GM13977 (cell line): ENCODE data around the gene DLGAP5.

ENCODE experiments used
- DNase-seq: peaks from one replicate; pipeline ENCODE4 v3.0.0; 2012; ENCODE audit warnings: low spot score
- in situ Hi-C: fragments of 300-500 bp; cut with MboI; formaldehyde crosslinking; loops from one replicate; pipeline ENCODE4 v1.12.0; 2022; ENCODE audit warnings: low sequenced_read_pairs, low pct_unique_long_range_greater_than_20kb, mixed read lengths, inconsistent platforms; ENCODE audit not compliant: unreplicated experiment
- TF ChIP-seq, protein P1 (sequence below): IDR thresholded peaks from 2 replicates; pipeline ENCODE4 v1.5.1; 2012; ENCODE audit warnings: mild to moderate bottlenecking, control low read depth; ENCODE audit not compliant: insufficient read depth; ENCODE audit errors: extremely low read depth, missing control alignments

Gene DLGAP5, protein sequence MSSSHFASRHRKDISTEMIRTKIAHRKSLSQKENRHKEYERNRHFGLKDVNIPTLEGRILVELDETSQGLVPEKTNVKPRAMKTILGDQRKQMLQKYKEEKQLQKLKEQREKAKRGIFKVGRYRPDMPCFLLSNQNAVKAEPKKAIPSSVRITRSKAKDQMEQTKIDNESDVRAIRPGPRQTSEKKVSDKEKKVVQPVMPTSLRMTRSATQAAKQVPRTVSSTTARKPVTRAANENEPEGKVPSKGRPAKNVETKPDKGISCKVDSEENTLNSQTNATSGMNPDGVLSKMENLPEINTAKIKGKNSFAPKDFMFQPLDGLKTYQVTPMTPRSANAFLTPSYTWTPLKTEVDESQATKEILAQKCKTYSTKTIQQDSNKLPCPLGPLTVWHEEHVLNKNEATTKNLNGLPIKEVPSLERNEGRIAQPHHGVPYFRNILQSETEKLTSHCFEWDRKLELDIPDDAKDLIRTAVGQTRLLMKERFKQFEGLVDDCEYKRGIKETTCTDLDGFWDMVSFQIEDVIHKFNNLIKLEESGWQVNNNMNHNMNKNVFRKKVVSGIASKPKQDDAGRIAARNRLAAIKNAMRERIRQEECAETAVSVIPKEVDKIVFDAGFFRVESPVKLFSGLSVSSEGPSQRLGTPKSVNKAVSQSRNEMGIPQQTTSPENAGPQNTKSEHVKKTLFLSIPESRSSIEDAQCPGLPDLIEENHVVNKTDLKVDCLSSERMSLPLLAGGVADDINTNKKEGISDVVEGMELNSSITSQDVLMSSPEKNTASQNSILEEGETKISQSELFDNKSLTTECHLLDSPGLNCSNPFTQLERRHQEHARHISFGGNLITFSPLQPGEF

DNA sequence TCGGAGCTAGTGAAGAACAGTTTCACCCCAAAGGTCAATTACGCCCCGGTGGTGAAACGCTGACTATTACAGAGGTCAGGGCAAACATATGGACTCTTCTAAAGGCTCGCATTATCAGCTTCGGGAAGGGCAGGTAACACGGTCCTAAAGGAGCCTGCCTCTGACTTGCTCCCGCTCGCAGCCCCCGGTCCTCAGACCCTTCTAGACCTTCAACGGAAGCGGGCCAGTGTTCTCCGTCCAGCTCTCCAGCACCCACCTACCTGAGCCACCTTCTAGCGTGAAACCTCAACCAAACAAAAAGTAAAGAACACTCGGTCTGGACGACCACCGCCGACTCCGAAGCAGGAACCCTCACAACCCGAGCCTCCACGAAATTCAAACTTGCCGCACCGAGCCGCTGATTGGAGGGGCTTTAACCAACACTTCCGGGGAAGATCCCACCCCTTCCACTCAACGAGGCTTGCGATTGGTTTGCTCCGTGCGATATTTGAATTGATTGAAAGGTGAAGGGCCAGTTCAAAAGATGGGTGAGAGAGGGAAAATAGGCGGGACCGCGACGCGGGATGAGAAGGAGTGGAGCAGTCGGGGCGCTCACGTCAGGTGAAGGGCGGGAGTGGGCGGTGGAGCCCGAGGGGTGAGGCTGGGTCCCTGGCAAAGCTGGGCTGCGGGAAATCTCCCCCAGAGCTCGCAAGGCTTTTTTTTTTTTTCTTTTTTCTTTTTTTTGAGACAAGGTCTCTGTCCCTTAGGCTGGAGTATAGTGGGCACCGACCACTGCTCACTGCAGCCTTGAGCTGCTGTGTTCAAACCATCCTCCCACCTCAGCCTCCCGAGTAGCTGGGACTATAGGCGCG, at the start of gene DLGAP5:
Gene DLGAP5 (minus strand): TSS at position 383 of the 851 bp plus-strand sequence. CDS start 2,406 bp downstream, outside the sequence.
- in situ Hi-C loops = no loop called here
- DNase-seq = peak; percentile 92
- TF ChIP-seq, protein P1, sequence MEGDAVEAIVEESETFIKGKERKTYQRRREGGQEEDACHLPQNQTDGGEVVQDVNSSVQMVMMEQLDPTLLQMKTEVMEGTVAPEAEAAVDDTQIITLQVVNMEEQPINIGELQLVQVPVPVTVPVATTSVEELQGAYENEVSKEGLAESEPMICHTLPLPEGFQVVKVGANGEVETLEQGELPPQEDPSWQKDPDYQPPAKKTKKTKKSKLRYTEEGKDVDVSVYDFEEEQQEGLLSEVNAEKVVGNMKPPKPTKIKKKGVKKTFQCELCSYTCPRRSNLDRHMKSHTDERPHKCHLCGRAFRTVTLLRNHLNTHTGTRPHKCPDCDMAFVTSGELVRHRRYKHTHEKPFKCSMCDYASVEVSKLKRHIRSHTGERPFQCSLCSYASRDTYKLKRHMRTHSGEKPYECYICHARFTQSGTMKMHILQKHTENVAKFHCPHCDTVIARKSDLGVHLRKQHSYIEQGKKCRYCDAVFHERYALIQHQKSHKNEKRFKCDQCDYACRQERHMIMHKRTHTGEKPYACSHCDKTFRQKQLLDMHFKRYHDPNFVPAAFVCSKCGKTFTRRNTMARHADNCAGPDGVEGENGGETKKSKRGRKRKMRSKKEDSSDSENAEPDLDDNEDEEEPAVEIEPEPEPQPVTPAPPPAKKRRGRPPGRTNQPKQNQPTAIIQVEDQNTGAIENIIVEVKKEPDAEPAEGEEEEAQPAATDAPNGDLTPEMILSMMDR = no peak

DNA sequence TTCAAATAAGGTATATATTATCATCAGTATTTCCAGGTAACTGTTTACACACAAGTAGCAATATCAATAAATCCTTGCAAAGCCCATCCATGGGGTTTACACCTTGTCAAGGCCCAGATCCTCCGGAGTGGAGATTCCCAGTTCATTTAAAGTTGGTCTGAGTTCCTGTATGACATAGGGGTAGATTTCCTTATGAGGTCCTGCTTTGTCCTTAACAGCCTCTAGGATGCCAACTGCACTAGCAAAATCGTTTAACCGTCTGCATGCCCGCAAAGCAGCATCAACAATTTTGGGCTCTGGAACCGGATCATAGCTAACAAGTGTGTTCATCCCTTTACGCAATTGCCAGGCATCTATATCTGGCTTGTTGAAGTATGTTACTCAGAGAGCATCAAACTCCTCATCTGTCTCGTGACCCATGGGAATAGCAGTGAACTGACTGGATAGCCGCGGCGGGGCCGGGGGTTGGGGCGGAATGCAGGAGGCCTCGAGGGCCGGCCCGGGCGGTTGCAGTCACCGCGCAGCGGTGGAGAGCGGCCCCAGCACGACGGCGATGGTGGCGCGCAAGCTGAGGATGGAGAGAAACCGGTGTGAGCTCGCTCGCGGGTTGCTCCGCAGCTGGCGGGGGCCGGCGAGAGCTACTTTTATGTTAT, 49.3 kb upstream of the DLGAP5 start:
- in situ Hi-C loops = no loop called here
- TF ChIP-seq, protein P1 = no peak
- no peak for DNase-seq

DNA sequence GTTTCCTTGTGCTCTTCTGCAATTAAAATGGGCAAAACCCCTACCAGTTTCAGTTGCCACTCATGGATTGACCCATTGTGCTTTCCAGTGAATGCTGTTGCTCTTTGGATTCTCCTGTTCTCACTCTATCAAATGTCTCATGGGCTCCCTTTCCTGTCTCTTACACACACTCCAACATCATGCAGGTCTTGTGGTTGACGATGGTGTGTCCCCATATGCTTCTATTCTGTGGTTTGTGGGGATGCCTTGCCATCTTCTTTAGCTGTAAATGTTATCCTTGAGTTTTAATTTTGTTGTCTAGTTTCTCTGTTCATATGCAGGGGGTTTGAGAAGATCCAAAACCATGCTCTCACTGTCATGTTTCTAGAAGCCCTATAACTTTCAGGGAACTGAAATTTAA, 47.9 kb upstream of the DLGAP5 start:
- DNase-seq = no peak
- in situ Hi-C loops = no loop called here
- TF ChIP-seq, protein P1 = no peak

DNA sequence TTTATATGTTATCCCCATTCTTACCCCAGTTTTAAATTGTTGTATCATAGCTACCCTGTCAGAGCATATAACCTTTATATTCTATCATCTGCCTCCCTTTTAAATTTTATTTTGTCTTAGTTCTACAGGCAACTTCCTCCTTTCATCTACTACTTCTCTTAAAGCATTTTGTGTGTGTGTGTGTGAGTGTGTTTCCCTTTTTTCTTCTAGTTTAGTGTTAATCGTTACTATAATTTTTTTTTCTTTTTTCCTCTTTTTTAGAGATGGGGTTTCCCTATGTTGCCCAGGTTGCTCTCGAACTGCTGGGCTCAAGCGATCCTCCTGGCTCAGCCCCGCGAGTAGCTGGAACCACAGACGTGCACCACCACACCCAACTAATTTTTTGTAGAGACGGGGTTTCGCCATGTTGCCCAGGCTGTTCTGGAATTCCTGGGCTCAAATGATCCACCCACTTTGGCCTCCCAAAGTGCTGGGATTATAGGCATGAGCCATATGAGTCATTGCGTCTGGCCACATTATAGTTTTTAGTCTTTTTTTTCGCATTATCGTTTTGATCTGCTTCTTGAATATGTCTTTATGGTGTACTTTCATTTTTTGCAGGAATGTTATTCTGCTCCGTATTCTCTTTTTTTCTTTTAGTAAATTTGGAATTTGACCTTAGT, 46.8 kb upstream of the DLGAP5 start:
- in situ Hi-C loops = no loop called here
- TF ChIP-seq, protein P1 = no peak
- DNase-seq = no peak

DNA sequence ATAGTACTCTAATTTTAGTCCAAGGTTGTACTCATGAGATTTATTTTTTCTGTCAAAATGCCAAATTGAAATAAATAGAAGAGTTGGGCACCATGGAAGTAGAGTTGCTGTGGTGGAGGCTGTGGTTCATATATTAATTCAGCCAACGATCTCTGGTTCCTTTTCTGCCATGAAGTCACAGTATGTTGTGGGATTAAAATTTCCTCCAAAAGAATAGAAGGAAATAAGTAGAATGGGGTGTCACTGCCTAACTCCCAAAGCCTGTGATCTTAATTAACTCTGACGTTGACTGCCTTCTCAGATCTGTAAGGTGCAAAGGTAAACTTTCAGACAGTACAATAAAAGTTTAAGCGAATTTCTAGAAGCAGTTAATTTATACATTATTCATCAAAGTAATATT, 42.2 kb upstream of the DLGAP5 start:
- in situ Hi-C loops = no loop called here

More for the DNA sequence above, 42.2 kb upstream of the DLGAP5 start:
- TF ChIP-seq, protein P1 = no peak
- DNase-seq = no peak
